Measurements from ENCODE around the gene ZNF443.

DNA sequence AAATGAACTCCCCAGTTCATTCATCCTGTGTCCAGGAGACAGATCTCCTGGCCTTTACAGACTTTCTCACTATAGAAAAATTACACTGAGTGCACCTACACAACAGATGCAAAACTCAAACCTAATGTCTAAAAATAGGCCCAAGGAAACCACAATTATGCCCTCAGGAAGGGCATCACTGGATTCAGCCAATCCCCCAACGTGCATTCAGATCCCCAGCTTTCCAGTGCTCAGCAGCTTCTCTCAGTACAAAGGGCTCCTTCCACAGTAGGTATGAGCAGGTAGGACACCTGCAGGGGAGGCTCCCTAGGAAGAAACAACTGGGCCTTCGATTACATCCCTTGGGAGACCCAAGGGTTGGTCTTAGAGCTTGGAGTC is 41.7 kb upstream of the ZNF443 start:
- no peak for TF ChIP-seq EZH2phosphoT487 (IDR thresholded peaks at IDR 0.05; ENCODE audit: borderline replicate concordance, low read length)
- TF ChIP-seq, protein P1, sequence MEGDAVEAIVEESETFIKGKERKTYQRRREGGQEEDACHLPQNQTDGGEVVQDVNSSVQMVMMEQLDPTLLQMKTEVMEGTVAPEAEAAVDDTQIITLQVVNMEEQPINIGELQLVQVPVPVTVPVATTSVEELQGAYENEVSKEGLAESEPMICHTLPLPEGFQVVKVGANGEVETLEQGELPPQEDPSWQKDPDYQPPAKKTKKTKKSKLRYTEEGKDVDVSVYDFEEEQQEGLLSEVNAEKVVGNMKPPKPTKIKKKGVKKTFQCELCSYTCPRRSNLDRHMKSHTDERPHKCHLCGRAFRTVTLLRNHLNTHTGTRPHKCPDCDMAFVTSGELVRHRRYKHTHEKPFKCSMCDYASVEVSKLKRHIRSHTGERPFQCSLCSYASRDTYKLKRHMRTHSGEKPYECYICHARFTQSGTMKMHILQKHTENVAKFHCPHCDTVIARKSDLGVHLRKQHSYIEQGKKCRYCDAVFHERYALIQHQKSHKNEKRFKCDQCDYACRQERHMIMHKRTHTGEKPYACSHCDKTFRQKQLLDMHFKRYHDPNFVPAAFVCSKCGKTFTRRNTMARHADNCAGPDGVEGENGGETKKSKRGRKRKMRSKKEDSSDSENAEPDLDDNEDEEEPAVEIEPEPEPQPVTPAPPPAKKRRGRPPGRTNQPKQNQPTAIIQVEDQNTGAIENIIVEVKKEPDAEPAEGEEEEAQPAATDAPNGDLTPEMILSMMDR (conservative IDR thresholded peaks at IDR 0.05; ENCODE audit: low read depth, low read length) = no peak
- TF ChIP-seq EZH2 (IDR thresholded peaks at IDR 0.05; ENCODE audit: low read length, unreplicated experiment) = no peak
